IMR-90 (cell line): ENCODE results near the gene CPD. TPM values are rescaled to one million over a fixed set of nuclear protein-coding genes. Genes with fewer than 3 reads are reported as not detected.
A peak's percentile ranks its signal among the peaks of the same experiment; 100 is the strongest.

ENCODE experiments used
- ATAC-seq: fragments of 200-7000 bp; cut with Tn5 transposase; 2 replicates; pipeline ENCODE4 v1.9.1; 2020; ENCODE audit warnings: low read depth, mild to moderate bottlenecking, moderate library complexity
- BruUV-seq: library from RNA; stranded (reverse); fragments of 400-500 nt; replicated peaks from 2 replicates; lab custom pipeline; 2021; lab: Mats Ljungman, UMichigan
- CTCF ChIA-PET: fragments of 300-600 bp; formaldehyde crosslinking; extraction: SDS; loops from one replicate; lab custom pipeline; 2021; ENCODE audit warnings: antibody characterized with exemption; lab: Yijun Ruan, JAX
- POLR2A ChIA-PET: fragments of 300-600 bp; sonication (Branson Sonifier 250); formaldehyde crosslinking; loops from one replicate; lab custom pipeline; 2022; ENCODE audit warnings: antibody characterized with exemption; ENCODE audit not compliant: unreplicated experiment; lab: Charles Lee
- DNase-seq: peaks from one replicate; pipeline ENCODE4 v3.0.0; 2013
- H2AFZ ChIP-seq: replicated peaks from 2 replicates; pipeline ENCODE3; 2013; ENCODE audit warnings: low read length, mild to moderate bottlenecking; ENCODE audit not compliant: poor library complexity
- H2AK5ac ChIP-seq: 2 replicates; pipeline ENCODE4 v1.6.1; 2013; ENCODE audit warnings: low read depth, low read length, inconsistent platforms
- H2AK9ac ChIP-seq: replicated peaks from 2 replicates; pipeline ENCODE3; 2013; ENCODE audit warnings: mild to moderate bottlenecking, low read depth, low read length, moderate library complexity; ENCODE audit not compliant: poor library complexity
- H2BK120ac ChIP-seq: 2 replicates; pipeline ENCODE4 v1.6.1; 2013; ENCODE audit warnings: low read depth, low read length, inconsistent platforms
- H2BK15ac ChIP-seq: 3 replicates; pipeline ENCODE4 v1.6.1; 2013; ENCODE audit warnings: low read depth, low read length, inconsistent platforms
- H2BK20ac ChIP-seq: 2 replicates; pipeline ENCODE4 v1.6.1; 2013; ENCODE audit warnings: low read depth, mild to moderate bottlenecking, inconsistent platforms, low read length, moderate library complexity
- H2BK5ac ChIP-seq: 2 replicates; pipeline ENCODE4 v1.6.1; 2013; ENCODE audit warnings: mild to moderate bottlenecking, low read depth, low read length, inconsistent platforms; ENCODE audit not compliant: poor library complexity, severe bottlenecking
- H3K14ac ChIP-seq: replicated peaks from 2 replicates; pipeline ENCODE4 v1.6.1; 2013; ENCODE audit warnings: low read depth, low read length, inconsistent platforms
- H3K18ac ChIP-seq: 2 replicates; pipeline ENCODE4 v1.6.1; 2013; ENCODE audit warnings: low read depth, low read length, control low read depth
- H3K23ac ChIP-seq: 2 replicates; pipeline ENCODE4 v1.6.1; 2013; ENCODE audit warnings: low read depth, low read length, inconsistent platforms
- H3K27ac ChIP-seq: 2 replicates; pipeline ENCODE4 v1.5.1; 2013; ENCODE audit warnings: mild to moderate bottlenecking, control low read depth, low read length; ENCODE audit not compliant: insufficient read depth
- H3K27me3 ChIP-seq: 2 replicates; pipeline ENCODE4 v1.6.1; 2013; ENCODE audit warnings: low read length; ENCODE audit not compliant: control insufficient read depth, insufficient read depth
- H3K36me3 ChIP-seq: 2 replicates; pipeline ENCODE4 v1.6.1; 2013; ENCODE audit warnings: low read length, mixed read lengths; ENCODE audit not compliant: control insufficient read depth, insufficient read depth
- H3K4ac ChIP-seq: 2 replicates; pipeline ENCODE4 v1.6.1; 2013; ENCODE audit warnings: low read depth, low read length, inconsistent platforms
- H3K4me1 ChIP-seq: 2 replicates; pipeline ENCODE4 v1.6.1; 2013; ENCODE audit warnings: low read length, mixed read lengths; ENCODE audit not compliant: control insufficient read depth, insufficient read depth
- H3K4me2 ChIP-seq: 2 replicates; pipeline ENCODE4 v1.6.1; 2013; ENCODE audit warnings: low read depth, mild to moderate bottlenecking, control low read depth, low read length, moderate library complexity
- H3K4me3 ChIP-seq: 2 replicates; pipeline ENCODE4 v1.5.1; 2013; ENCODE audit warnings: low read depth, mild to moderate bottlenecking, control low read depth, low read length, moderate library complexity; ENCODE audit not compliant: insufficient read depth
- H3K56ac ChIP-seq: 2 replicates; pipeline ENCODE4 v1.6.1; 2013; ENCODE audit warnings: low read length, inconsistent platforms; ENCODE audit not compliant: insufficient read depth; ENCODE audit errors: extremely low read depth
- H3K79me1 ChIP-seq, 2 experiments: 2 replicates each; pipeline ENCODE4 v1.6.1; 2013; ENCODE audit warnings: low read length in 2 of 2, inconsistent platforms in 1 of 2, low read depth in 1 of 2
- H3K9ac ChIP-seq: 2 replicates; pipeline ENCODE4 v1.6.1; 2013; ENCODE audit warnings: low read depth, low read length, control low read depth
- H3K9me1 ChIP-seq: 2 replicates; pipeline ENCODE4 v1.6.1; 2013; ENCODE audit warnings: low read length, inconsistent platforms; ENCODE audit not compliant: insufficient read depth
- H3K9me3 ChIP-seq: 2 replicates; pipeline ENCODE4 v1.6.1; 2013; ENCODE audit warnings: low read length; ENCODE audit not compliant: control insufficient read depth, insufficient read depth
- H4K20me1 ChIP-seq: 2 replicates; pipeline ENCODE4 v1.6.1; 2013; ENCODE audit warnings: low read length, inconsistent platforms; ENCODE audit not compliant: insufficient read depth
- H4K5ac ChIP-seq: 2 replicates; pipeline ENCODE4 v1.6.1; 2013; ENCODE audit warnings: mild to moderate bottlenecking, low read depth, low read length, control low read depth
- H4K8ac ChIP-seq, 2 experiments: 2 replicates each; pipeline ENCODE4 v1.6.1; 2013; ENCODE audit warnings: low read depth in 2 of 2, low read length in 2 of 2, control low read depth in 1 of 2, inconsistent platforms in 1 of 2
- H4K91ac ChIP-seq: 2 replicates; pipeline ENCODE4 v1.6.1; 2013; ENCODE audit warnings: low read depth, low read length, inconsistent platforms; ENCODE audit not compliant: insufficient read depth
- BHLHE40 ChIP-seq: fragments of 150-350 bp; IDR thresholded peaks from 2 replicates; pipeline ENCODE4 v1.6.1; 2016; ENCODE audit warnings: mild to moderate bottlenecking, low read depth, low read length
- ELK1 ChIP-seq: fragments of 150-350 bp; IDR thresholded peaks from 2 replicates; pipeline ENCODE4 v1.6.1; 2016; ENCODE audit warnings: low read depth, mild to moderate bottlenecking, low read length, moderate library complexity, borderline replicate concordance
- NFE2L2 ChIP-seq: fragments of 150-350 bp; IDR thresholded peaks from 2 replicates; pipeline ENCODE4 v1.6.1; 2016; ENCODE audit warnings: low read depth, mild to moderate bottlenecking, low read length
- RCOR1 ChIP-seq: IDR thresholded peaks from 2 replicates; pipeline ENCODE4 v1.6.1; 2012; ENCODE audit warnings: mild to moderate bottlenecking, low read length, improper control_type of control experiment; ENCODE audit not compliant: insufficient replicate concordance
- RFX5 ChIP-seq: IDR thresholded peaks from 2 replicates; pipeline ENCODE4 v1.8.0; 2012; ENCODE audit warnings: low read depth, mild to moderate bottlenecking, low read length, moderate library complexity
- SMC3 ChIP-seq: fragments of 150-350 bp; IDR thresholded peaks from 2 replicates; pipeline ENCODE4 v1.6.1; 2016; ENCODE audit warnings: low read depth, mild to moderate bottlenecking, antibody characterized with exemption, low read length, moderate library complexity
- WGBS, 2 experiments: methylation state at CpG; one replicate each; pipeline versions ENCODE4 v1.1.5 to v1.1.7; 2013; ENCODE audit warnings: missing lambda C conversion rate in 2 of 2; ENCODE audit not compliant: insufficient read length in 1 of 2; ENCODE audit errors: extremely low coverage in 2 of 2; 5-methylcytosine and 5-hydroxymethylcytosine counted together
- dilution Hi-C: fragments of 300-500 bp; cut with HindIII; formaldehyde crosslinking; loops from one replicate; pipeline ENCODE4 v1.14.3; 2018; ENCODE audit warnings: low sequenced_read_pairs; ENCODE audit not compliant: unreplicated experiment
- in situ Hi-C: fragments of 300-500 bp; cut with MboI; formaldehyde crosslinking; loops from 3 replicates; pipeline ENCODE4 v1.14.3; 2019; ENCODE audit warnings: low sequenced_read_pairs, inconsistent platforms, mixed read lengths
- intact Hi-C: fragments of 100-400 bp; cut with micrococcal nuclease; formaldehyde crosslinking; loops from 2 replicates; pipeline ENCODE4 v1.10.0; 2022
- polyA plus RNA-seq, 3 experiments: library from polyadenylated mRNA; depleted of rRNA; stranded (reverse); fragments of >200 nt; gene quantifications; 2 replicates each; pipeline ENCODE4 v1.2.3, GENCODE V29; 2012; ENCODE audit warnings: low replicate concordance in 1 of 3
- total RNA-seq: library from RNA; depleted of rRNA; stranded (reverse); fragments of >200 nt; gene quantifications from 2 replicates; pipeline ENCODE4 v1.2.3, GENCODE V29; 2012

CPD gene
- total and polyA plus RNA-seq, 2 of the 4 experiments (the other 2 are of a cell fraction), result 23.4 to 94.5 TPM

GRCh38 chr17:30380643-30381339 lies 2.1 kb downstream of the CPD start:
- no TSS peak for BruUV-seq
- peaks cover 10% of the 10 kb centered on the region for H3K9me1 ChIP-seq
- TF ChIP-seq ELK1 (no peak), NFE2L2 (no peak), RFX5 (no peak), SMC3 (no peak), RCOR1 (no peak), BHLHE40 (no peak)
- H3K23ac ChIP-seq, result peak overlapping the region; percentile 44; the same call in 1 of the 2 replicates
- H2BK20ac ChIP-seq, result no peak overlapping the region
- H4K91ac ChIP-seq, result no peak overlapping the region
- no peak overlapping the region for H2BK5ac ChIP-seq
- intact Hi-C loops, result no loop called here
- no peak overlapping the region for H3K27ac ChIP-seq
- peak overlapping the region; percentile 89; the same call in 1 of the 2 replicates for H3K9ac ChIP-seq
- no peak for DNase-seq
- H3K4me3 ChIP-seq, result peak overlapping the region; percentile 66
- ATAC-seq, result no peak
- H3K4me2 ChIP-seq, result peak overlapping the region; percentile 99
- no peaks in the 10 kb centered on the region for H3K27me3 ChIP-seq
- no peaks in the 10 kb centered on the region for H3K9me3 ChIP-seq
- H3K18ac ChIP-seq, result no peak overlapping the region
- peaks cover 15% of the 10 kb centered on the region for H3K4me1 ChIP-seq
- H3K36me3 ChIP-seq, result peaks cover under 1% of the 10 kb centered on the region
- no peak overlapping the region for H4K8ac ChIP-seq
- peaks cover 14 to 41% of the 10 kb centered on the region in 2 experiments for H3K79me1 ChIP-seq
- H2AK9ac ChIP-seq, result no peak overlapping the region
- H4K5ac ChIP-seq, result no peak overlapping the region
- H3K14ac ChIP-seq, result 0 out of 2 replicates have a peak overlapping the region, but pooled peaks have one; percentile 36
- WGBS, 2 experiments, result 44% methylated on average over 1 of the region's 7 CpGs; no CpG with 5 or more reads in 1 of the 2 experiments
- dilution Hi-C loops, result no loop called here
- no peak overlapping the region for H2AFZ ChIP-seq
- ChIA-PET CTCF (no interaction called here), POLR2A (interaction anchor here (0.6 kb wide), 1 partner anchor 167 kb away, joined by 3 read pairs; no protein-coding TSS in a partner anchor)
- no peak overlapping the region for H2AK5ac ChIP-seq
- H2BK15ac ChIP-seq, result no peak overlapping the region
- H4K20me1 ChIP-seq, result peaks cover 20% of the 10 kb centered on the region; the same call in 1 of the 2 replicates
- no peak overlapping the region for H3K4ac ChIP-seq
- in situ Hi-C loops, result no loop called here
- H3K56ac ChIP-seq, result no peak overlapping the region
- H2BK120ac ChIP-seq, result no peak overlapping the region
